ENCODE data around the gene ATP5PD. TPM values are rescaled to one million over a fixed set of nuclear protein-coding genes. Genes with fewer than 3 reads are reported as not detected.

ATP5PD gene
- total and polyA plus RNA-seq, 2 of the 8 experiments (the other 6 are each of a cell fraction or from before 2014, with no cell fraction given), result 335 to 407 TPM

DNA sequence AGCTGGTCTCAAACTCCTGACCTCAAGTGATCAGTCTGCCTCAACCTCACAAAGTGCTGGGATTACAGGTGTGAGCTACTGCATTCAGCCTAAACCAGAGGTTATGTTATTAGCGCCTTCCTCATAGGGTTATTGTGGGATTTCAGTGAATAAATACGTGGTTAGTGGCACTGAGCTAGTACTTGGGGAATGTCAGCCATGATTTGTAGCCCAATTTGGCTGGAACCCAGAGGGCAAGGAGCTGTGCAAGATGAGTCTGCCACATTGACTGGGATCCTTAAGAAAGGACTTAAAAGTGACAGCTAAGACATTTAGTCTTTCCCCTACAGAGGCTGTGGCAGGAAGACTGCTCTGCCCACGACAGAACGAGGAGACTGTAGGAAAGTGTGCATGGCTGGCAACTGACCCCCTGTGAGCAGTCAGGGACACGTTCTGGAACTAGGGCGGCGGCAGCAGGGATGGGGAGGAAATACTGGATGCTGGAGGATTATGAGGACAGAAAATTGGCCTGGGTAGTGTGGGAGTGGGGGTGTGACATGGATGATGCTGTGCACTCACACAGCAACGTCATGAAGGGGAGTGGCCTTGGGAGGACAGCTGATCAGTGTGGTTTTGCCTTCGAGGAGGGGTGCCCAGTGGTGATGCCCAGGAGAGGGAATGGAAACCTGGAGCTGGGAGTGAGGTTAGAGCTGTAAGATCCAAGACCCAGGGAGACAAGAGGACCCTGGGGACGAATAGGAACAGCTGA, 14.6 kb downstream of the ATP5PD start:
- Histone ChIP-seq H2BK15ac (ENCODE audit: low read length) (no peak overlapping the region), H3K56ac (replicated peaks; ENCODE audit: insufficient read length, low read depth, low read length) (no peak overlapping the region), H3K14ac (ENCODE audit: insufficient read length) (no peak overlapping the region), H2AFZ (ENCODE audit: low read length) (peak overlapping the region; percentile 68), H3K79me2 (ENCODE audit: control insufficient read depth in 1 of 2, insufficient read depth in 2 of 2, low read length in 2 of 2) (no peaks in the 10 kb centered on the region), H2BK20ac (ENCODE audit: low read length) (no peak overlapping the region), H2AK5ac (ENCODE audit: low read depth, low read length) (no peak overlapping the region), H4K91ac (replicated peaks; ENCODE audit: insufficient read length, low read length) (no peak overlapping the region), H4K8ac (ENCODE audit: extremely low read depth, insufficient read depth, low read length) (no peak overlapping the region), H3K27me3 (replicated peaks in 1 of 4; ENCODE audit: control insufficient read depth in 3 of 4, extremely low read depth in 1 of 4, insufficient read depth in 3 of 4, low read length in 3 of 4) (no peaks in the 10 kb centered on the region), H3K4ac (replicated peaks; ENCODE audit: insufficient read length, low read depth, low read length) (no peak overlapping the region), H3K4me3 (ENCODE audit: extremely low read depth in 1 of 4, insufficient read depth in 2 of 4, low read depth in 3 of 4, low read length in 4 of 4) (peak overlapping the region in 2 of 4 experiments; percentile 7 to 93; a peak in 5 of 8 replicates), H3K9me3 (ENCODE audit: insufficient read depth in 2 of 2, low read depth in 1 of 2, low read length in 1 of 2) (peaks cover 6 to 8% of the 10 kb centered on the region in 2 experiments), H3K4me1 (replicated peaks in 1 of 4; ENCODE audit: control insufficient read depth in 3 of 4, insufficient read depth in 4 of 4, low read length in 3 of 4) (peaks cover 3 to 10% (median 7%) of the 10 kb centered on the region in 4 experiments; a peak in 5 of 7 replicates), H3K36me3 (ENCODE audit: control insufficient read depth in 2 of 4, insufficient read depth in 4 of 4, low read length in 3 of 4) (no peaks in the 10 kb centered on the region), H2BK12ac (ENCODE audit: low read depth, low read length) (peak overlapping the region; percentile 50; the same call in 1 of the 2 replicates), H3K27ac (ENCODE audit: low read depth, low read length) (no peak overlapping the region), H3K79me1 (ENCODE audit: low read depth, low read length) (no peaks in the 10 kb centered on the region), H2BK5ac (ENCODE audit: low read depth, low read length) (no peak overlapping the region; the same call in 1 of the 2 replicates), H3K18ac (ENCODE audit: extremely low read depth, low read length) (no peak overlapping the region), H3K9ac (replicated peaks in 1 of 4; ENCODE audit: extremely low read depth in 1 of 4, low read depth in 3 of 4, low read length in 3 of 4) (no peak overlapping the region; a peak in 3 of 7 replicates), H2BK120ac (replicated peaks; ENCODE audit: low read depth, low read length) (no peak overlapping the region), H4K5ac (ENCODE audit: insufficient read length, low read depth, low read length) (no peak overlapping the region), H3K23ac (ENCODE audit: insufficient read length) (no peak overlapping the region), H3K23me2 (ENCODE audit: low read depth, low read length) (no peaks in the 10 kb centered on the region), H4K20me1 (replicated peaks in 1 of 2; ENCODE audit: control insufficient read depth in 1 of 2, insufficient read depth in 2 of 2, low read length in 2 of 2) (no peaks in the 10 kb centered on the region), H3K4me2 (ENCODE audit: insufficient read depth in 1 of 2, low read depth in 2 of 2, low read length in 2 of 2) (peak overlapping the region; percentile 42 to 67; a peak in 3 of 4 replicates)
- no peak for TF ChIP-seq EP300 (IDR thresholded peaks at IDR 0.05; ENCODE audit: borderline replicate concordance in 1 of 2, low read depth in 2 of 2, low read length in 2 of 2)
- TF ChIP-seq TBP (IDR thresholded peaks at IDR 0.05; ENCODE audit: low read depth, low read length), result 0 out of 2 replicates have a peak, but pooled peaks have one; percentile 14
- no peak for TF ChIP-seq ZNF274 (IDR thresholded peaks at IDR 0.05; ENCODE audit: borderline replicate concordance, extremely low read depth, low read length)
- TF ChIP-seq HDAC2 (IDR thresholded peaks at IDR 0.05; ENCODE audit: borderline replicate concordance in 1 of 2, low read depth in 2 of 2, low read length in 2 of 2), result no peak
- peak; percentile 70 for TF ChIP-seq CREB1 (IDR thresholded peaks at IDR 0.05)
- TF ChIP-seq TCF12 (IDR thresholded peaks at IDR 0.05; ENCODE audit: low read depth, low read length), result no peak
- TF ChIP-seq RXRA (IDR thresholded peaks at IDR 0.05; ENCODE audit: insufficient read depth, low read depth, low read length), result no peak
- CTCF ChIA-PET (ENCODE audit: partially characterized antibody), result interaction anchor here (0.6 to 2.3 kb wide), 12 partner anchors 8 to 393 kb away, joined by 3 to 22 read pairs (median 4); no protein-coding TSS in a partner anchor
- 72% methylated on average over 10 of the region's 10 CpGs; no CpG with 5 or more reads in 1 of the 2 experiments for WGBS, 2 experiments (ENCODE audit: extremely low coverage in 1 of 2, insufficient coverage in 1 of 2, insufficient read length in 1 of 2, insufficient replicate concordance in 2 of 2, low coverage in 1 of 2, low lambda C conversion rate in 2 of 2, missing lambda C conversion rate in 1 of 2)
- POLR2A ChIA-PET (ENCODE audit: partially characterized antibody), result interaction anchor here (0.9 to 2.2 kb wide), 6 partner anchors 9 to 65 kb away, joined by 3 to 11 read pairs (median 4); partner anchors contain the start of gene MRPL58
- DNase-seq (ENCODE audit: low read depth in 1 of 2, low spot score in 2 of 2), result peak in 1 of 2 experiments; percentile 59
- no peak for FAIRE-seq
